SW480 (cell line): Measurements from ENCODE around the gene CHRNB2.

Experiments
- DNase-seq: peaks from one replicate; pipeline ENCODE4 v3.0.0-alpha.2; 2016; ENCODE audit warnings: low spot score

CHRNB2 gene

DNA sequence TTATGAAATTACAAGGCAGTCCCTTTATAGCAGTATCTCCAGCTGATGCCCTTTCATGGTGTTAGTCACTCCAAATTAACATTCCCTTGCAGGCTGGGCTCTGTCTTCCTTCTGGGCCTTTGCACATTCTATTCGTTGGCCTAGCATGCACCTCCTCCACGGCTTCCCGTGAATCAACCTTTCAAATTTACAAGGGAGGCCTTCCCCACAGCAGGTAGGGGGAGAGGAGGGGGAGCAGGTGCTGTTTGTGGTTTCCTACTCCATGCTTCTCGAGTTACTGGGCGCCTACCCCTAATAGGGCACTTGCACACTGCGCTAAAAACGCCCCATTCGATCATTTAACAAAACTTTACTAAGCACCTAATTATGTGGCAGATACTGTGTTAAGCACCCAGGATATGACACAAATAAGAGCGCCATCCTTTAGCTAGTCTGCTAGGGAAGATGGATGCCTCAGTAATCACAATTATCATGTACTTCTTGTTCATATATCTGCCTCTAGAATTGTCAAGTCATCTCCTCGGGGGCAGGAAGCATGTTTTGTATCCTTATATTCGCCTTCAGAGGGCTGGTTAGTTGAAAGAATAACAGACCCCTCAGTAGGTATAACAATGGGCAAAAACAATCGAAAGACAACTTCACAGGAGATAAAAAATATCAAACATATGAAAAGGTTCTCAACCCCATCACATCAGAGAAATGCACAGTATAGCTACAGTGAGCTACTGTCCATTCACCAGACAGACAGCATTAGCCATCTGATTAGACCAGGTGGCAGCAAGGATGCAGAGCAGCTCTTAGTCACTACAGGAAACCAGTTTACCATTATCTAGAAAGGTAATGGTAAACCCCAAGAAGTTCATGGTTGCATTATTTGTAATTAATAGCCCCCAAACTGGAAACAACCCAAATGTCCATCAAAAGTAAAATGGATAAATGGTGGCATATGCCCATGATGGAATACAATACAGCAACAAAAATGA lies 42.1 kb downstream of the CHRNB2 start:
- peak; percentile 26 for DNase-seq

GRCh38 chr1:154611150-154611862 lies 43.7 kb downstream of the CHRNB2 start:
- DNase-seq = no peak

GRCh38 chr1:154614247-154614646 lies 46.7 kb downstream of the CHRNB2 start:
- DNase-seq = no peak

DNA sequence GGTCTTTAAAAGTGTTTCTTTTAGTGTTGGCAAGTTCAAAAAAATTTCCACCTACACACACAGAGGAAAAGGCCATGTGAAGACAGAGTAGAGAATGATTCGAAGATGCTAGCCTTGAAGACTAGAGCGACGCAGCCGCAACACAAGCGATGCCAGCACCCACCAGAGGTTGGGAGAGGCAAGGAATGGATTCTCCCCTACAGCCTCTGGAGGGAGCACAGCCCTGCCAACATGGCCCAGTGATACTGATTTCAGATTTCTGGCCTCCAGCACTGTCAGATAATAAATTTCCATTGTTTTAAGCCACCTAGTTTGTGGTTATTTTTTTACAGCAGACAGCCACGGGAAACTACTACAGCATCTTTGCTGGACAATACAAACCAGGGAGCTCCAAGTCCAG lies 47.3 kb downstream of the CHRNB2 start:
- no peak for DNase-seq

DNA sequence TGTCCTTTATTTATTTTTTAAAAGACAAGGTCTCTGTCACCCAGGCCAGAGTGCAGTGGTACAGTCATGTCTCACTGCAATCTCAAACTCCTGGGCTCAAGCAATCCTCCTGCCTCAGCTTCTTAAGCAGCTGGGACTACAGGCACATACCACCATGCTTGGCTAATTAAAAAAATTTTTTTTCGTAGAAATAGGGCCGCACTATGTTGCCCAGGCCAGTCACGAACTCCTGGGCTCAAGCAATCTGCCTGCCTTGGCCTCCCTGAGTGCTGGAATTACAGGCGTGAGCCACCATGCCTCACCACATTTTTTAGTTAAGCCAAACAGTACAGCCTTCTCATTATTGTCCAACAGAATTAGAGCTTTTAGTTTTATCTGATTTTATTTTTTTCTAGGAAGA lies 47.8 kb downstream of the CHRNB2 start:
- no peak for DNase-seq

GRCh38 chr1:154616659-154617345 lies 49.2 kb downstream of the CHRNB2 start:
- DNase-seq = no peak

DNA sequence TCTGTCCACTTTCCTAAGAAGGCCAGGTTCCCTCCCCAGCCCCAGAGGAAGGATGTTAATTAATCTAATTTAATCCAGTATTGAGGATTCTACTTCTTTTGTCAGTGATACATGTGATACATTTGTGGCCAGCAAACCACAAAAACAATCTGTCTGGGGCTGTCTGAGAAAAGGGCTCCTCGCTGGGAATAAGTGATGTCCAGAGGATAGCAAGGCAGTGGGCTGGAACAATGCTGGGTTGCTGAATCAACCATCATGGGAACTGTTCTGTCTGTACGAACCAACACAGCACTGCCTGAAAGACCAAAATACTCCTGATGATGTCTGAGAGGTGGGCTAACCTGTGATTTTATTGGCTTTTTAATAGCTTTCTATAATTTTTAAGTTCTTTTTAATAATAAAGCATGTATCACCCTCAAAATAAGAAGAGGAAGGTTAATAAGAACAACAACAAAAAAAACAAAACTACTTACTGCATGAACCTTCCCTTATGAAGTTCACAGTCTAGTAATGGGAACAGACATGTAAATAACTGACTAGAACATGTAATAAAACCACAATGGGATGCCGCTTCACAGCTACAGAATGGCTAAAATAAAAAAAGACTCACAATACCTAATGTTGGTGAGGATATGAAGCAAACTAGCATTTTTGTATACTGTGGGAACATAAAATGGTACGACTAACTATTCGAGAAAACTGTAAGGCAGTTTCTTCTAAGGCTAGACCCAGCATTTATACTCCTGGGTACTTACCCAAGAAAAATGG lies 51.8 kb downstream of the CHRNB2 start:
- DNase-seq = no peak

GRCh38 chr1:154620751-154621150 lies 53.2 kb downstream of the CHRNB2 start:
- no peak for DNase-seq

DNA sequence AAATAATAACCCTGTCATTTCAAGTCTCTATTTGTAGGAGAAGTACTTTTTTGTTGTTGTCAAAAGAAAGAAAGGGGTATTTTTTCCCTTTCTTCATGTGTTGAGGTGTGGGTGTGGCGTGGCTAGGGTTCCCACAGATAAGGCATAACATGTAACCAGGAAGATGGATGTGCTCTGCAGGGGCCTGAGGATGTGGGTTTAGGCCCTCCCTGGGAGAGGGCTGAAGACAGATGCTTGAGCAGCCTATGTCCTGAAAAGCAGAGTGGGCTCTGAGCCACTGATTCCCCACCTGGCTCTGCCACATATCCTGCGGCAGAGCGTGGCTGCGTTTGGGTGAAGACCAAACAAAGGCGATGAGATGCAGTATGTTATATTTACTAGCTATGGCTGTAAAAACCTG lies 54.3 kb downstream of the CHRNB2 start:
- no peak for DNase-seq

DNA sequence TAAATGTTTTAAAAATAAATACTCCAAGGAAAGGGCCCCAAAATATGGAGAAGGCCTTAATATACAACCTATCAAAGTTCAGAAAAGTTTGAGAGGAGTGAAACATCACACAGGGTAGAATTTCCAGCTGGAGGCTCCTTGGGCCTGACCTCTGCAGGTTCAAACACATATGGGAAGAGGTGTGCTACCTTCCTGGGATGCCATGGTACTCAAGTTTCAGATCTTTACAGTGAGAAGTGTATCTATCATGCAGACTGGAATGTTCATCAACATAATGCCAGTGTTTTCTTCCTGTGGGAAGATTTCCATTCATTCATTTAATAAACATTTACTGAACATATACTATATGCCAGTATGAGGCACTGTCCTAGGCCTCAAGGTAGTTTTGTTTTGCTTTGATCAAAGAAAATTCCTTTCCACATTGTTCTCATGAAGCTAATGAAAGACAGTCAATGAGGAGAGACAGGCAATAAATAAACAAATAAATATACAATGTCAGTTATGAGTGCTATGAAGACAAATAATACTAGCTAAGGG lies 55.0 kb downstream of the CHRNB2 start:
- DNase-seq = no peak

- DNase-seq = no peak
These were observed 55.8 kb downstream of the CHRNB2 start for GRCh38 chr1:154623358-154623757.

DNA sequence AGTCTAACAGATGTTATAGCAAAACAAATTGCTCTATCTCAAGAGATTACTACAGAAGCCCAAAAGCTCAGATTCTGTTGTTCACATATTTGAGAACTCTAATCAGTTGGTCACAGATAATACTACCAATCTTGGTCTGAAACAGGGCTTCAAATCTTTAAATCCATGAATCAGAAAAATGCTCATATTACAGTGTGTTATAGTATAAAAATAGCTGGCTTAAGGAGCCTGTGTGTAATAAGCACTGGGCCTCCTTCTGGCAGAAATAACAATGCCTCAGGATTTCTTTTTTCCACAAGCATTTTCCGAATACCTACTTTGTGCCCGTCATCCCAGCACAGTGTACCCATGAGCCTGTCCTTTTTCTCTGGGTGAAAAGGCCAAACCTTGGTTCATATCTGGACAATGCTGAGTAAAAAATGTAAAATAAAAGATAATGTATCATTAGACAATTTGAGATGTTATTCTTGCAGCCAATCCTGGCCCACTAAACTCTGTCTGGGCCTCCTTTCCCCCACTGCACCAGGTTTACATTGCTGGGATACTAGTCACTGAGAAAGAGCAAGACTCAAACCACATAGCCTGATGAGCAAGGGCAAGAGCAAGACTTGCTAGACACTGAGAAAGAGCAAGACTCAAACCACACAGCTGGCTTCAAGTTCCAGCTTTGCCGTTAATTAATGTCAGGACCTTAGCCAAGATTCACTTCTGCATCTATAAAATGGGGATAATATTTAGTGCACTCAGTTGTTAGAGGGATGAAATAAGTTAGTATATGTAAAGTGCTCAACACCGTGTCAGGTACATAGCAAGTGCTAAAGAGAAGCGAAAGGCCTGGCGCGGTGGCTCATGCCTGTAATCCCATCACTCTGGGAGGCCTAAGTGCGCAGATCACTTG lies 57.4 kb downstream of the CHRNB2 start:
- DNase-seq = no peak

- DNase-seq = peak; percentile 9
These were observed 59.1 kb downstream of the CHRNB2 start for GRCh38 chr1:154626456-154627256.

- DNase-seq = peak; percentile 80
These were observed 59.9 kb downstream of the CHRNB2 start for GRCh38 chr1:154627257-154628120.

DNA sequence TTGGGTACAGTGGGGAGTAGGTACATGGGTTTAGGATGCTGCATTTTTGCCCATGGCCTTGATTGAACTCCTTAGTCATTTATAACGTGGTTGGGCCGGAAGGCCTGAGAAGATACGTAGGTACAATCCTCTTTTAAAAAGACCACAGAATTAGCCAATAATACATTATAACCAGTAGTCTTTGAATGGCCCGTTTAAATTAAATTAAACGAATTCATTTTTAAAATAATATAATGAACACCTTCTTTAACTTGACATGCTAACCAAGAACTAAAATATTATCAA lies 60.5 kb downstream of the CHRNB2 start:
- DNase-seq = no peak

GRCh38 chr1:154629061-154629674 lies 61.6 kb downstream of the CHRNB2 start:
- DNase-seq = no peak
